Endothelial cell of umbilical vein (primary cell): ENCODE data around the gene FBLN2.

Experiments used
- CTCF ChIP-seq, 2 donors: IDR thresholded peaks; 1 replicate in 1 of 2; 2 replicates in 1 of 2; pipeline ENCODE4 v1.5.1; 2011; ENCODE audit warnings: low read length in 2 of 2, mild to moderate bottlenecking in 2 of 2, moderate library complexity in 2 of 2, control low read depth in 1 of 2, inconsistent platforms in 1 of 2, low read depth in 1 of 2; ENCODE audit not compliant: insufficient read depth in 1 of 2; ENCODE audit errors: extremely low read depth in 1 of 2
- FOS ChIP-seq: IDR thresholded peaks from 2 replicates; pipeline ENCODE4 v1.6.1; 2011; ENCODE audit warnings: mild to moderate bottlenecking, low read length, moderate library complexity, borderline replicate concordance; ENCODE audit not compliant: insufficient read depth
- JUN ChIP-seq: IDR thresholded peaks from 2 replicates; pipeline ENCODE4 v1.6.1; 2011; ENCODE audit warnings: borderline replicate concordance, low read depth; ENCODE audit not compliant: insufficient read length, insufficient read depth
- MYC ChIP-seq: IDR thresholded peaks from one replicate; pipeline ENCODE4 v1.6.1; 2011; ENCODE audit warnings: mild to moderate bottlenecking, low read depth, low read length
- POLR2A ChIP-seq: IDR thresholded peaks from 2 replicates; pipeline ENCODE4 v1.6.1; 2012; ENCODE audit warnings: low read depth, mild to moderate bottlenecking, control low read depth, low read length
- POLR2AphosphoS5 ChIP-seq: IDR thresholded peaks from 2 replicates; pipeline ENCODE4 v1.6.1; 2012; ENCODE audit warnings: low read depth, mild to moderate bottlenecking, control low read depth, low read length, moderate library complexity; ENCODE audit not compliant: insufficient read depth
- TF ChIP-seq, protein P1 (sequence below): IDR thresholded peaks from 2 replicates; pipeline ENCODE4 v1.6.1; 2011; ENCODE audit not compliant: insufficient read depth, insufficient read length

GRCh38 chr3:13598201-13598600 lies 49.3 kb downstream of the FBLN2 start:
- TF ChIP-seq CTCF (IDR thresholded peaks at IDR 0.05; ENCODE audit: extremely low read depth in 1 of 2, insufficient read depth in 1 of 2, low read depth in 1 of 2, low read length in 2 of 2) = no peak
- TF ChIP-seq POLR2A = no peak
- TF ChIP-seq POLR2AphosphoS5 = no peak
- no peak for TF ChIP-seq FOS
- TF ChIP-seq, protein P1, sequence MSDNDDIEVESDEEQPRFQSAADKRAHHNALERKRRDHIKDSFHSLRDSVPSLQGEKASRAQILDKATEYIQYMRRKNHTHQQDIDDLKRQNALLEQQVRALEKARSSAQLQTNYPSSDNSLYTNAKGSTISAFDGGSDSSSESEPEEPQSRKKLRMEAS = no peak
- TF ChIP-seq MYC = no peak
- no peak for TF ChIP-seq JUN
